Small intestine (tissue), 7 donors: ENCODE data around the gene SFXN5. TPM values are rescaled to one million over a fixed set of nuclear protein-coding genes. Genes with fewer than 3 reads are reported as not detected.

ENCODE experiments used
- DNase-seq, 2 donors: peaks; one replicate each; pipeline versions ENCODE4 v3.0.0 to v3.0.0-alpha.2; 2013
- FAIRE-seq: peaks from 2 replicates; lab custom pipeline; 2012; peaks lifted over from hg19 to GRCh38; lab: Jason Lieb, UNC
- H3K27ac ChIP-seq, 3 donors: one replicate each; pipeline ENCODE4 v1.5.1; 2013; ENCODE audit warnings: low read length in 2 of 3, mild to moderate bottlenecking in 2 of 3, control low read depth in 1 of 3, inconsistent platforms in 1 of 3, low read depth in 1 of 3, moderate library complexity in 1 of 3
- H3K27me3 ChIP-seq, 3 donors: one replicate each; pipeline ENCODE4 v1.6.1; 2013; ENCODE audit warnings: low read length in 3 of 3, inconsistent platforms in 1 of 3; ENCODE audit not compliant: control insufficient read depth in 3 of 3, insufficient read depth in 3 of 3
- H3K36me3 ChIP-seq, 3 donors: one replicate each; pipeline ENCODE4 v1.6.1; 2013; ENCODE audit warnings: low read length in 3 of 3, inconsistent platforms in 1 of 3, low read depth in 1 of 3, mild to moderate bottlenecking in 1 of 3, moderate library complexity in 1 of 3; ENCODE audit not compliant: control insufficient read depth in 3 of 3, insufficient read depth in 2 of 3
- H3K4me1 ChIP-seq, 3 donors: one replicate each; pipeline ENCODE4 v1.6.1; 2013; ENCODE audit warnings: low read length in 2 of 3, inconsistent platforms in 1 of 3, low read depth in 1 of 3, mild to moderate bottlenecking in 1 of 3, moderate library complexity in 1 of 3; ENCODE audit not compliant: control insufficient read depth in 3 of 3, insufficient read depth in 2 of 3
- H3K4me3 ChIP-seq, 3 donors: one replicate each; pipeline ENCODE4 v1.5.1; 2013; ENCODE audit warnings: low read length in 3 of 3, control low read depth in 1 of 3, inconsistent platforms in 1 of 3, low read depth in 1 of 3, mild to moderate bottlenecking in 1 of 3, moderate library complexity in 1 of 3
- H3K9me3 ChIP-seq, 2 donors: one replicate each; pipeline ENCODE4 v1.6.1; 2013; ENCODE audit warnings: low read depth in 1 of 2, low read length in 1 of 2; ENCODE audit not compliant: control insufficient read depth in 2 of 2, insufficient read depth in 1 of 2
- WGBS, 3 donors: extraction: QIAGEN DNeasy Blood & Tissue Kit; methylation state at CpG; one replicate each; pipeline ENCODE4 v1.1.7; 2013; 5-methylcytosine and 5-hydroxymethylcytosine counted together
- polyA plus RNA-seq, 4 donors: library from polyadenylated mRNA; stranded (reverse) in 3 of 4; unstranded in 1 of 4; fragments of 200-250 nt in 3 of 4; fragments of 120-200 nt in 1 of 4; gene quantifications; one replicate each; pipeline versions ENCODE4 v1.2.1 to v1.2.3, GENCODE V29; 2013
- donor health status: healthy with polysubstance abuse.
- donor health status: control.
- donor health status: control.
- donor health status: Bipolar disorder and iron deficiency.
- donor health status: healthy.

SFXN5 gene
- polyA plus RNA-seq, 4 donors = 5.4 to 28.5 (median 9.8) TPM

DNA sequence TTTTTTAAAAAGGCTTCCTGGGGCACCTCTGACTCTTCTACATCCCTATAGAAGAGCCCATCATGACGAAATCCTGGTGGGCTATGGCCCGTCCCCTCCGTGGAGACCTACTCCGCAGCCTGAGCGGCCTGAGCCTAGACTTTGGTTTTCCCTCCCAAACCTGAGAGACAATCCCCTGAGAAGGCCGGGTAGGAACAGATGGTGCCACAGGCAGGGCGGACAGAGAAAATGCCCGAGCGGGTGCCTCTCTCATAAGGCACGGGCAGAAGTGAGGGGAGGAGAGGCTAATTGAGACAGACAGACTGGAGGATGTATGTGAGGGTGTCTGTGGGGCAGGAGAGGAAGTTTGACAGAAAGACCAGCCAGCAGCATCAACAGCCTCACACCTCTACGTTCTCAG, 20.2 kb upstream of the SFXN5 start:
- Histone ChIP-seq H3K27ac (peak overlapping the region in 1 of 3 donors; percentile 66), H3K9me3 (no peaks in the 10 kb centered on the region), H3K4me3 (no peak overlapping the region), H3K27me3 (no peaks in the 10 kb centered on the region), H3K4me1 (peaks cover 0 to 43% (median 0%) of the 10 kb centered on the region in 3 donors), H3K36me3 (peaks cover 0 to 36% (median 2%) of the 10 kb centered on the region in 3 donors)
- 88 to 94% (median 89%) methylated on average over 11 of the region's 11 CpGs for WGBS, 3 donors
- no peak for FAIRE-seq
- no peak for DNase-seq

DNA sequence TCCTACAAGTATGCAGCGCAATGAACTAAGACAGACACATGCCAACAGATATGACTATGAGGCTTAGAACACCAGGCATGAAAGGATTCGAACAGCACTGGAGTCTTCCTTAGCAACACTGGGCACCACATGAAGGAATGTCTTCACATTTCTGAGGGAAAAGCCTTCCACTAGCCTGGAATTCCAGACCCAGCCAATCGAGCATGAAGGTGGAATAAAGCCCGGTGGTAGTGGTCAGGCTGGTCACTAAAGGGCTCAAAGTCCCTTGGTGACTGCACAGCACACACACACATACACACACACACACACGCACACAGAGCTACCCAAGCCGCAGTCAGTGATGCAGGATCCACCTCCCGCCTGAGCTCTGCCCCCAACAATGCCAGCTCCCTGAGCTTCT, 19.7 kb upstream of the SFXN5 start:
- Histone ChIP-seq H3K9me3 (no peaks in the 10 kb centered on the region), H3K27ac (no peak overlapping the region), H3K27me3 (no peaks in the 10 kb centered on the region), H3K4me1 (peaks cover 0 to 43% (median 0%) of the 10 kb centered on the region in 3 donors), H3K4me3 (no peak overlapping the region), H3K36me3 (peaks cover 0 to 41% (median 2%) of the 10 kb centered on the region in 3 donors)
- DNase-seq (peak in 1 of 2 donors; percentile 41), FAIRE-seq (no peak)
- WGBS, 3 donors = 82 to 92% (median 84%) methylated on average over 7 of the region's 7 CpGs

DNA sequence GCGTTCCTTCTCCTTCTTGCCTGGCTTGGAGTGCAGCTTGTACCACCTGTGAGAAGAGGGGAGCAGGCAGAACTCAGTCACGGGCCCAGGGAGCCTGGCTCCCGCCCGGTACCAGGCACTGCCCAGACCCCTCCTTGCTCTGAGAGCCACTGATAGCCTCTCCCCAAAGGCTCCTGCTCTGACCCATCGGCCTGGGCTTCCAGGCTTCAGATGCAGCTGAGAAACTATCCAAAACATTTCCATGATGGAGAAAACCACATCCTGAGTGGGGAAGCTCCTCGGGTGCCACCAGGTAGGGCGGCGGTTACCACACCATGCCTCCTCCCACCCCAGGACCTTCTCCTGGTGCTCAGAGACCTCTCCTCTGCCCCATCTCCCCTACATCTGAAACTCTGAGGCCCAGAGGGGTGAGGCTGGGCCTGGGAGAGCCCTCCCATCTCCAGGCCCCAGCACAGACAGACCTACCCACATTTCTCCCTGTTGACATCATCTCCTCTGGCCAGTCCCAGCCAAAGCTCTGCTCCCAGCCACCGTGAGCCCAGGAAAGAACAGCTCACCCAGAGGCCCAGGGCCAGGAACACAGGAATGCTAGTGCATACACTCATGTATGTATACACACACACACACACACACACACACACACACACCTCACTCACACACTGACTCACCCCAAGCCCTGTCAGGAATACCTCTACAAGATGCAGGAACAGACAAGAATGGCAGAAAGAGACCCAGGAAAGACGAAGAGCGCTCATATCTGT, 17.9 kb upstream of the SFXN5 start:
- no peak for FAIRE-seq
- H3K27ac ChIP-seq = peak overlapping the region in 1 of 3 donors; percentile 48
- no peak overlapping the region for H3K4me3 ChIP-seq
- DNase-seq = peak in 1 of 2 donors; percentile 69
- WGBS, 3 donors = 82 to 93% (median 83%) methylated on average over 11 of the region's 11 CpGs
- H3K4me1 ChIP-seq = peaks cover 0 to 58% (median 0%) of the 10 kb centered on the region in 3 donors
- peaks cover 0 to 49% (median 2%) of the 10 kb centered on the region in 3 donors for H3K36me3 ChIP-seq
- H3K27me3 ChIP-seq = no peaks in the 10 kb centered on the region
- no peaks in the 10 kb centered on the region for H3K9me3 ChIP-seq

DNA sequence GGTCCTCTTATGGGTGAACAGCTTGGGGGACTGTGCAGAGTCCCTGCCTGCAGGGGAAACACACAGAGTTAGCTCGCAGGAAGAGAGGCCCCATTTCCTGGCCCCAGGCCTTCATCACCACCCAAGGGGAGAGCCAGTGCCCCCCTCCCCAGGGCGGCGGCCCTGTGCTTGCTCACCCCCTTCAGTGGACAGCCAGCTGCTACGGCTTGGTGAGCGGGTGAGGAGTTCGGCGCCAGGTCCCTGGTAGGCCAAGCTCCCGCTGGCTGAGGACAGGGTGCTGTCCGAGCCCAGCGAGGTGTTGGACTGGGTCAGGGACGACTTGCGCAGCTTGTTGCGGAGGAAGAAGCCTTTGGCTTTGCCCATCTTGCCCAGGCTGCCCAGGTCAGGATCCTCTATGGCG, 17.2 kb upstream of the SFXN5 start:
- H3K36me3 ChIP-seq = peaks cover 0 to 55% (median 2%) of the 10 kb centered on the region in 3 donors
- no peak overlapping the region for H3K27ac ChIP-seq
- 94 to 98% (median 97%) methylated on average over 14 of the region's 14 CpGs for WGBS, 3 donors
- no peak overlapping the region for H3K4me3 ChIP-seq
- FAIRE-seq (no peak), DNase-seq (no peak)
- peaks cover 0 to 65% (median 0%) of the 10 kb centered on the region in 3 donors for H3K4me1 ChIP-seq
- H3K27me3 ChIP-seq = no peaks in the 10 kb centered on the region
- no peaks in the 10 kb centered on the region for H3K9me3 ChIP-seq

DNA sequence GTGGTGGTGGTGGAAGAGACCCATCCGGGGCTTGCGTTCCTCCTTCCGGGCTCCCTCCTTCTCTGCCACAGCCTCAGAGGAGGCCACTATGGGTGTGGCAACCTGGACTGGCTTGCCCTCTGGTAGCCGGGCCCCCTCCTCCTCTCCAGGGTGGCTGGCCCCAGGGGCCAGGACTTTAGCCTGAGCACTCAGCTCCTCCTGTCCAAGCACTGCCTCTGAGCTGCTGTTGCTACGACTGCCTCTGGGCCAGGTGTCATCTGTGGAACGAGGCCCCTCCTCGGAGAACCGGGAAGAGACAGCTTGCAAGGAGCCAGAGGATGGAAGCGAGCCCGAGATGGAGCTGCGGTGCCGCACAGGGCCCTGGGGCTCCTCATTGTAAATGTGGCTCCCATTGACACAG, 16.7 kb upstream of the SFXN5 start:
- no peak overlapping the region for H3K4me3 ChIP-seq
- no peak overlapping the region for H3K27ac ChIP-seq
- WGBS, 3 donors = 88 to 89% (median 89%) methylated on average over 12 of the region's 12 CpGs
- H3K36me3 ChIP-seq = peaks cover 0 to 58% (median 2%) of the 10 kb centered on the region in 3 donors
- DNase-seq (peak in 1 of 2 donors; percentile 36), FAIRE-seq (no peak)
- H3K27me3 ChIP-seq = no peaks in the 10 kb centered on the region
- no peaks in the 10 kb centered on the region for H3K9me3 ChIP-seq
- H3K4me1 ChIP-seq = peaks cover 0 to 68% (median 0%) of the 10 kb centered on the region in 3 donors

DNA sequence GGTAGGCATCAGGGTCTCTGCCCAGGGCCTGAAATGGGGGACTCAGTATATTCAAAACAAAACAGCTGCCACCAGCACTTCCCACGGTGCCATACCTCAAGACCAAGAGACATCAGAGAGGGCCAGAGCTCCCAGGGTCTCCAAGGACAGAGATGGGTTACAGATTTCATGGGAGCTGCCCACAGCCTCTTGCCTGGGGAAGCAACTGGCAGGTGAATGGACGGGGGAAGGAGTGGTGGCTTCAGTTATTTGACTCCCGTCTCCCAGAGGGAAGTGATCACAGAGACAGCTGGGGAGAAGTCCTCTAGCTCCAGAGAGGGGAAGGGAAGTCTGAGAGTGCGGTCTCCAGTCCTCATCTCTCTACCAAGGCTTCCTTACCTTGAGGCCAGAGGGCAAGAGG, 15.8 kb upstream of the SFXN5 start:
- H3K4me3 ChIP-seq = no peak overlapping the region
- FAIRE-seq (no peak), DNase-seq (no peak)
- no peaks in the 10 kb centered on the region for H3K9me3 ChIP-seq
- H3K36me3 ChIP-seq = peaks cover 0 to 64% (median 2%) of the 10 kb centered on the region in 3 donors
- H3K4me1 ChIP-seq = peaks cover 0 to 60% (median 0%) of the 10 kb centered on the region in 3 donors
- WGBS, 3 donors = 76 to 82% (median 79%) methylated on average over 4 of the region's 4 CpGs
- H3K27ac ChIP-seq = no peak overlapping the region
- H3K27me3 ChIP-seq = no peaks in the 10 kb centered on the region

DNA sequence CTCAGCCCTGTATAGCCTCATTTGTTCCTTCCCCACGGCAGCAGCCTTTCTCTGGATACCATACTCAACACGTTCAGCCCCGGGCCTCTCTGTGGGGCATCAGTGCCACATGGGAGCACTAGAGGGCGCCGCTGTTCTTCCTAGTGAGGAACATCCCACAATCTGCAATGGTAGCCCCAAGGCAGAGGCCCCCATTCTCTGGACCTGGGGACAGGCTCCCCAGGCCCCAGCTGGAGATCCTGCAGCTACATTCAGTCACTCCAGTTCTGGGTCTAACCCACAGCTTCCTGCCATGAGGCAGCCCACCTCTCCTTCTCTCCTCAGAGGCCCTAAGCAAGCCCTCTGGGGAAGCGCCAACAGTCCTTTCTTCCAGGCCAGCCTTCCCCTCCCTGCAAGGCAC, 14.2 kb upstream of the SFXN5 start:
- Histone ChIP-seq H3K4me1 (peaks cover 0 to 45% (median 0%) of the 10 kb centered on the region in 3 donors), H3K27ac (peak overlapping the region in 1 of 3 donors; percentile 60), H3K9me3 (no peaks in the 10 kb centered on the region), H3K36me3 (peaks cover 0 to 74% (median 2%) of the 10 kb centered on the region in 3 donors), H3K4me3 (no peak overlapping the region), H3K27me3 (no peaks in the 10 kb centered on the region)
- FAIRE-seq (no peak), DNase-seq (peak; percentile 76 to 89)
- 18 to 20% (median 19%) methylated on average over 6 of the region's 6 CpGs for WGBS, 3 donors

DNA sequence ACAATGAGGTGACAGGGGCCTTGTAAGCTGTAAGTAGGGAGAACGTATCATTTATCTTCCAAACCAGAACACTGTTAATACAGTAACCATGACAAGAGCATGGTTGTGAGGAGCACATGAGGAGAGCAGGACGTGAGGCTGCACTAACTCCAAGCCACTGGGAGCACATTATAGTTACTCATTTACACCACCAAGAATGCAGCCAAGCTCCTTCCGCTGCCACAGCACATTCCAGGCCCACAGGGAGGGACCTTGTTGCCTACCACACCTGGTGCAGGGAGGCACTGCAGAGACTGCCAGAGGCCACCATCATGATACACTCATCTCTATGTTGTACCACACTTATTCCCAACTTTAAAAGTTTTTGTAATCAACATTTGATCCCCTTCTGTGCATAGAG, 13.5 kb upstream of the SFXN5 start:
- Histone ChIP-seq H3K4me1 (peaks cover 0 to 42% (median 0%) of the 10 kb centered on the region in 3 donors), H3K9me3 (no peaks in the 10 kb centered on the region), H3K27me3 (no peaks in the 10 kb centered on the region), H3K36me3 (peaks cover 0 to 79% (median 2%) of the 10 kb centered on the region in 3 donors), H3K4me3 (no peak overlapping the region), H3K27ac (peak overlapping the region in 1 of 3 donors; percentile 60)
- 83 to 90% (median 84%) methylated on average over 3 of the region's 3 CpGs for WGBS, 3 donors
- no peak for FAIRE-seq
- peak in 1 of 2 donors; percentile 62 for DNase-seq
